NB4 (cell line): Measurements from ENCODE around the gene ZBTB44.

ENCODE experiments used
- POLR2A ChIP-seq: IDR thresholded peaks from 2 replicates; pipeline ENCODE4 v1.6.1; 2011; ENCODE audit warnings: mild to moderate bottlenecking; ENCODE audit not compliant: insufficient read length; ENCODE audit errors: extremely low read depth
- TF ChIP-seq, protein P1 (sequence below): IDR thresholded peaks from one replicate; pipeline ENCODE4 v1.5.1; 2012; ENCODE audit warnings: low read depth, low read length

GRCh38 chr11:130215531-130216220 is 99.0 kb downstream of the ZBTB44 start:
- no peak for TF ChIP-seq POLR2A
- TF ChIP-seq, protein P1, sequence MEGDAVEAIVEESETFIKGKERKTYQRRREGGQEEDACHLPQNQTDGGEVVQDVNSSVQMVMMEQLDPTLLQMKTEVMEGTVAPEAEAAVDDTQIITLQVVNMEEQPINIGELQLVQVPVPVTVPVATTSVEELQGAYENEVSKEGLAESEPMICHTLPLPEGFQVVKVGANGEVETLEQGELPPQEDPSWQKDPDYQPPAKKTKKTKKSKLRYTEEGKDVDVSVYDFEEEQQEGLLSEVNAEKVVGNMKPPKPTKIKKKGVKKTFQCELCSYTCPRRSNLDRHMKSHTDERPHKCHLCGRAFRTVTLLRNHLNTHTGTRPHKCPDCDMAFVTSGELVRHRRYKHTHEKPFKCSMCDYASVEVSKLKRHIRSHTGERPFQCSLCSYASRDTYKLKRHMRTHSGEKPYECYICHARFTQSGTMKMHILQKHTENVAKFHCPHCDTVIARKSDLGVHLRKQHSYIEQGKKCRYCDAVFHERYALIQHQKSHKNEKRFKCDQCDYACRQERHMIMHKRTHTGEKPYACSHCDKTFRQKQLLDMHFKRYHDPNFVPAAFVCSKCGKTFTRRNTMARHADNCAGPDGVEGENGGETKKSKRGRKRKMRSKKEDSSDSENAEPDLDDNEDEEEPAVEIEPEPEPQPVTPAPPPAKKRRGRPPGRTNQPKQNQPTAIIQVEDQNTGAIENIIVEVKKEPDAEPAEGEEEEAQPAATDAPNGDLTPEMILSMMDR = no peak
